ENCODE data around the gene E4F1. TPM values are rescaled to one million over a fixed set of nuclear protein-coding genes. Genes with fewer than 3 reads are reported as not detected.

Gene E4F1
- total RNA-seq, 2 experiments from 2014 or later = 31.8 to 33.8 TPM

DNA sequence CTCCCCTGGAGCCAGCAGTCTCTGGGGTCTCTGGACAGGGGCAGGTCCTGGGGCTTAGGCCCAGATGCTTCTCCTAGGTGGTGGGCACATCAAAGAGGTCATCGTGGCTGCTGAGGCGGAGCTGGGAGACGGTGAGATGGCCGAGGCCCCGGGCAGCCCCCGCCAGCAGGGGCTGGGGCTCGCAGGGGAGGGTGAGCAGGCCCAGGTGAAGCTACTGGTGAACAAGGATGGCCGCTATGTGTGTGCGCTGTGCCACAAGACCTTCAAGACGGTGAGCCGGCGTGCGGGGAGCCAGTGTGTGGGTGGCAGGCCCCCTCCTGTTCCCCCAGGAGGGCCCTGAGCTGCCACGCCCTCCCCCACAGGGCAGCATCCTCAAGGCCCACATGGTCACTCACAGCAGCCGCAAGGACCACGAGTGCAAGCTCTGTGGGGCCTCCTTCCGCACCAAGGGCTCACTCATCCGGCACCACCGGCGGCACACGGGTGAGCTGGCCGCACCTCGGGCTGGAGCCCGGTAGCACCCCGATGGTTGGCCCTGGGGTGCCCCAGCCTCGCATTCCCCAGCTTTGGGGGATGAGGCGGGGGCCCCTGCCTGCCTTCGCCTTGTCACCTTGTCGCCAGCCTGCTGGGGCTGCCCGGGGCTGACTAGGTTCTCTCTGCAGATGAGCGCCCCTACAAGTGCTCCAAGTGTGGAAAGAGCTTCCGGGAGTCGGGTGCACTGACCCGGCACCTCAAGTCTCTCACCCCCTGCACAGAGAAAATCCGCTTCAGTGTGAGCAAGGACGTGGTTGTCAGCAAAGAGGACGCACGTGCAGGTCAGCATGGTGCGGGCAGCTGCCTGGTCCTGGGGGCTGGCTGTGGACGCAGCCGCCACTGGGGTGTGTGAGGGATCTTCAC is 9.0 kb downstream of the E4F1 start:
- Histone ChIP-seq H3K27me3 (ENCODE audit: control insufficient read depth in 1 of 2, insufficient read depth in 2 of 2, low read length in 2 of 2) (peaks cover 0 to 12% of the 10 kb centered on the region in 2 experiments), H3K9me3 (ENCODE audit: control insufficient read depth in 1 of 2, insufficient read depth in 1 of 2, low read length in 2 of 2) (no peaks in the 10 kb centered on the region), H3K4me3 (ENCODE audit: low read length) (no peak overlapping the region), H3K36me3 (ENCODE audit: insufficient read depth, low read length) (peaks cover 70% of the 10 kb centered on the region), H3K27ac (ENCODE audit: low read depth in 1 of 2, low read length in 2 of 2) (no peak overlapping the region), H3K4me1 (ENCODE audit: insufficient read depth, low read length) (peaks cover 11% of the 10 kb centered on the region)
- CTCF ChIA-PET = no interaction called here
- DNase-seq (no peak), ATAC-seq (ENCODE audit: poor library complexity) (no peak)
- POLR2A ChIA-PET = no interaction called here
- H3K4me1 Mint-ChIP-seq (ENCODE audit: low read depth) = no peaks in the 10 kb centered on the region
- H3K27me3 Mint-ChIP-seq = peaks cover 4% of the 10 kb centered on the region
- intact Hi-C loops (cut with DNase I, micrococcal nuclease) = no loop called here
- H3K27ac Mint-ChIP-seq = no peak overlapping the region
- H3K4me3 Mint-ChIP-seq = no peak overlapping the region
- peaks cover 30% of the 10 kb centered on the region for H3K36me3 Mint-ChIP-seq (ENCODE audit: low read depth)
- H3K9me3 Mint-ChIP-seq = no peaks in the 10 kb centered on the region
- no peak for TF ChIP-seq CTCF (IDR thresholded peaks at IDR 0.05)

GRCh38 chr16:2233046-2233775 is 9.8 kb downstream of the E4F1 start:
- H3K27ac ChIP-seq (ENCODE audit: low read depth in 1 of 2, low read length in 2 of 2) = no peak overlapping the region
- ChIA-PET POLR2A (no interaction called here), CTCF (no interaction called here)
- no peak for TF ChIP-seq CTCF (IDR thresholded peaks at IDR 0.05)
- Mint-ChIP-seq H3K4me1 (ENCODE audit: low read depth) (no peaks in the 10 kb centered on the region), H3K9me3 (no peaks in the 10 kb centered on the region), H3K36me3 (ENCODE audit: low read depth) (peaks cover 30% of the 10 kb centered on the region), H3K27ac (no peak overlapping the region), H3K4me3 (no peak overlapping the region), H3K27me3 (peaks cover 4% of the 10 kb centered on the region)
- DNase-seq (no peak), ATAC-seq (ENCODE audit: poor library complexity) (no peak)
- H3K4me3 ChIP-seq (ENCODE audit: low read length) = no peak overlapping the region
- peaks cover 11% of the 10 kb centered on the region for H3K4me1 ChIP-seq (ENCODE audit: insufficient read depth, low read length)
- intact Hi-C loops (cut with DNase I, micrococcal nuclease) = no loop called here
- no peaks in the 10 kb centered on the region for H3K9me3 ChIP-seq (ENCODE audit: control insufficient read depth in 1 of 2, insufficient read depth in 1 of 2, low read length in 2 of 2)
- peaks cover 66% of the 10 kb centered on the region for H3K36me3 ChIP-seq (ENCODE audit: insufficient read depth, low read length)
- peaks cover 0 to 12% of the 10 kb centered on the region in 2 experiments for H3K27me3 ChIP-seq (ENCODE audit: control insufficient read depth in 1 of 2, insufficient read depth in 2 of 2, low read length in 2 of 2)

GRCh38 chr16:2233872-2234812 is 10.8 kb downstream of the E4F1 start:
- Histone ChIP-seq H3K27me3 (ENCODE audit: control insufficient read depth in 1 of 2, insufficient read depth in 2 of 2, low read length in 2 of 2) (peaks cover 0 to 12% of the 10 kb centered on the region in 2 experiments), H3K4me3 (ENCODE audit: low read length) (no peak overlapping the region), H3K27ac (ENCODE audit: low read depth in 1 of 2, low read length in 2 of 2) (no peak overlapping the region), H3K36me3 (ENCODE audit: insufficient read depth, low read length) (peaks cover 57% of the 10 kb centered on the region), H3K9me3 (ENCODE audit: control insufficient read depth in 1 of 2, insufficient read depth in 1 of 2, low read length in 2 of 2) (no peaks in the 10 kb centered on the region), H3K4me1 (ENCODE audit: insufficient read depth, low read length) (peaks cover 11% of the 10 kb centered on the region)
- TF ChIP-seq CTCF (IDR thresholded peaks at IDR 0.05) = no peak
- no peak overlapping the region for H3K4me3 Mint-ChIP-seq
- POLR2A ChIA-PET = no interaction called here
- CTCF ChIA-PET = no interaction called here
- ATAC-seq (ENCODE audit: poor library complexity) (no peak), DNase-seq (no peak)
- intact Hi-C loops (cut with DNase I, micrococcal nuclease) = no loop called here
- H3K4me1 Mint-ChIP-seq (ENCODE audit: low read depth) = no peaks in the 10 kb centered on the region
- peaks cover 4% of the 10 kb centered on the region for H3K27me3 Mint-ChIP-seq
- H3K9me3 Mint-ChIP-seq = no peaks in the 10 kb centered on the region
- no peak overlapping the region for H3K27ac Mint-ChIP-seq
- H3K36me3 Mint-ChIP-seq (ENCODE audit: low read depth) = peaks cover 29% of the 10 kb centered on the region
